ENCODE measurements around the gene REEP1.
"Not testable (repeated sequence)": the region's sequence is repeated elsewhere in the genome, so short reads cannot be mapped to it uniquely, and the experiment has no call there.

The REEP1 gene

DNA sequence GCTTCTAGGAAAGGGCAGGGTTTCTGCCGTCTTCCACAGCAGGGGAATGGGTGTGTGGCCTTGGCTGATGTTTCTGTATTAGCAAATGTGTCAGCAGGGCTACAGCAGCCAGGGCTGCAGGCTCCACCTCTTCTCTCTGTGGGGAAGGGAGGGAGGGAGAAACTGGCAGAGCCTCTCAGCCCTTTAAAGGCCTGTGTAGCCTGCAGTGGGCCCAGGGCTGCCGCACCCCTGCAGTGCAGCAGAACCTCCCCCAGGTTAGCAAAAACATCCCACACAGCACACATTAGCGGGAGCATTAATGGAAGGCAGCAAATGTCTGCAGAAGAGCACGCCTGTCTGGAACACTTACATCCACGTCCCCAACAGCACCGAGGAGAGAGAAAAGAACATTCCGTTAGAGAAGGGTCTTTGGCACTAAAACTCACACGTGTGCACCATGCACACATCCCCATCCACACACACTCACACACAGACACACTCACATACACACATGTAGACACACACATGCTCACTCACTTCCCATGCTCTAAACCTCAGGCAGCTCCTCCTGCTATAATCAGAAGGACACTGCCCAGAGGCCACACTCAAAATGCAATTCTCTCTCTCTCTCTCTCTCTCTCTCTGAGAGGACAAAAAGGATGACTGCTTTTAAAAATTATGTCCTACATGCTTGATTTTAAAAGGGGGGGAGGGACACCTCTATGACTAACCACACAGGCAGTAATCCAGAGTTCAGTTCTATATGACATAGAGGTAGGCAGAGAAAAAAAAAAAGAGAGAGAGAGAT lies 114.1 kb downstream of the REEP1 start:
- DNase-seq = peak in 2 of 4 experiments; percentile 13 to 22

DNA sequence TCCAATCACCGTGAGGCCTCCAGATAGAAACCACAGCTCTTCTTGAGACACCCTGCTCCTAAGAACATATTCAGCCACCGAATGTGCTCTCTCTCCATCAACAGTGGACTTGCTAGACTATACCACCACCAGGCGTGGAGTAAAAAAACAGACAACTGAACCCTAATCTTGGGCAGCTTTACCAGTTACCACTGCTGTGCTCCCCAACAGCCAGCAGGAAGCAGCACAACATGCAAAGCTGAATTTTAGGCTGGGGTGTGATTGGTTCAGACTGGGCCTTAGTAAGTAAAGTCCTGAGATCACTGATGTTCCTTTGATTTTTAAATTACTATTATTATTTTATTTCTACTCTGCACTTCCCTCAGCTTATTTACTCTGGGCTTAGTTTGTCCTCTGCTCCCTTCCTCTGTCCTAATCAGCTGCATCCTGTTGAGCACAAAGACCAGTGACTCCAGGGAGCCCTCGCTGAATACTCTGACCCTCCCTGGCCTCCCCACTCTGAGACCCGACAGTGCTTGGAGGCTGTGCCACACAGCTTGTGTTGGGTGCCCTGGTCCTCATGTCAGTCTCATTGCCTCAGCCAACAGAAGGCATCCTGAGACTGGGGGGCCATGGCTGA lies 116.3 kb downstream of the REEP1 start:
- DNase-seq = peak; percentile 58 to 69 (median 64)

DNA sequence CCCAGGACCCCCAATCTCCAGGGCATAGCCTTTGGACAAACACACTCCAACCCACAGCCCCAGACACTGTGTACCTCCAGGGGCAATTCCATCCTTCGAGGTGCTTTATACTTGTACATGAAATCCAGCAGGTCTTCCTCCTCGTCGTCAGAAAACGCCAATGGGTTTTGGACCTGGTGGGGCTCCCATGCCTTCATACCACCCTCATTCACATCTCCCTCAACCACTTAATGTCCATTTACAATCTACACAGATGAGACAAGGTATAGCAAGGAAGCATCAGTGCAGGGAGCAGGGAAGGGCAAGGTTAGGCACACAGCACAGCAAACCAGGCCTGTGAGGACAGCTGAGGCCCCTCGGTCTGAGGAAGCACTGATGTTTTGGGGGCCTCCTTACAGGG lies 117.5 kb downstream of the REEP1 start:
- DNase-seq = no peak

DNA sequence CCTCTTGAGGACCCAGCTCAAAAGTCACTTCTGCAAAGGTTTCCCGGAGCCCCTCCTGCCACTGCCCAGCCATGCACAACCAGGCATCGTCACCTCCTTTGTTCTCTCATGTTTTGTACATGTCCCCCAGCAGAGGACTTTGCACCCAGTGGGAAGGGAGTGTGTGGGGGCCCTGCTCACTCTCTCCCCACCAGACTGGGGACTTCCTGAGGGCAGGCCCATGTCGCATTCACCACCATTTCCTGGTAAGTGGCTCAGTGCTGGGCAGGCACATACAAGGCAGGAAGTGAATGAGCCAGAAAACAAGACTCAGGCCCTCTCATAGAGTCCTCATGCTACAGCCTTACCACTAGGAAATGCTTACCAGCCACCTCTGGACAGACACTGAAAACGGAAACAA lies 119.3 kb downstream of the REEP1 start:
- DNase-seq = no peak

DNA sequence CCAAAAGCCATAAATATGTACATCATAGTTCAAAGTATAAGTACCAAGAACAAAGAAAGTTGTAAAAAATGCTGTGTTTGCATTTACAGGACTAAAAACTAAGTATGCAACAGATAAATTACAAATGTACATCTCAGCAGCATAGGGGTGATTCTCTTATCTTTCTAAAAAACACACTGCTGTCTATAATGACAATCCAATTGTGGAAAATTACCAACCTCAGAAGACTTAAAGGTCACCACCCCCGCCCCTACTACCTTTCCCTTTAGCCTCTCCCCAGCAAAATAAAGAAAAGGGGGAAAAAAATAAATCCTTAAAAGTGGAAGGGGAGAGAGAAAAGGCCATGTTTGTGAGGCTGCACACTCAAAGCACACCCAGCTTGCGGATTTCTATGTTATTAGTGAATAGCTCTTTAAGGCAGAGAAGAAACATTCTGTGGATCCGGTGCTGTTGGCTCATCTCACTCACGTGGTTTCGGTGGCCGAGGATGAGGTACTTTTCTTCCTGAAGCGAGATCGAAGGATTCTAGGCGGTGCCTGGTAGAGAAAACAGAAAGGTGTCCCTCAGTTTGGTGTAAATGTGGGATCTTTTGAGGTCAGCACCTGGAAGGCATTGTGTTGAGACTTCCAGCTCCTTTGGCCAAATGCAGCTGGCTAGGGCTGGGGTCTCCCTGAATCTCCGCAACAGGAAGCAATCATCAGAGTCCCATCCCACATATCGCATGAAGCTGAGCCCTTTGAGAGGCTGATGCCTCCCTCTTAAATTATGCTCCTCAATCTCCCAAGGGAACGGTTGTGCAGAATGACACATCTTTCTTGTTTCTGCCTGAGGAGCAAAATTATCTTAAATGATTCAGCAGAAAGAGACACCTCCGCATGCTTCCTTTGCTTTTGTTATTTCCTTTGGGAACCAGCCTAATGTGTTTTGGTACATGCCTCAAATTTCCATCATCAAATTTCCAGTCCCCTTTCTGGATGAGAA lies 120.6 kb downstream of the REEP1 start:
- no peak for DNase-seq

DNA sequence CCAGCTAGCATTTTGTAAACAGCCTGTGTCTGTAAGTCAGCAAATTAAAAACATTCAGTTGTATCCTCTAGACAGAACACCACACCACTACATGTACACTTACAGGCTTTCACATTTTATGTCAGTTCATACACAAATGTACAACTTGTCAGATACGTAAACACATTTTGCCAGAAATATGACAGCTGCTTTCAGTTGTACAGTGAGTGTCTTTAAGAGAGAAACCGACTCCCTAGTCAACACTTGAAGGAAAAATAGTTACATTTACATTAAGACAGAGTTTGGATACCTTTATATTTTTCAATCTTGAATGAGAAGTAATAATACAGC lies 123.0 kb downstream of the REEP1 start:
- no peak for DNase-seq

DNA sequence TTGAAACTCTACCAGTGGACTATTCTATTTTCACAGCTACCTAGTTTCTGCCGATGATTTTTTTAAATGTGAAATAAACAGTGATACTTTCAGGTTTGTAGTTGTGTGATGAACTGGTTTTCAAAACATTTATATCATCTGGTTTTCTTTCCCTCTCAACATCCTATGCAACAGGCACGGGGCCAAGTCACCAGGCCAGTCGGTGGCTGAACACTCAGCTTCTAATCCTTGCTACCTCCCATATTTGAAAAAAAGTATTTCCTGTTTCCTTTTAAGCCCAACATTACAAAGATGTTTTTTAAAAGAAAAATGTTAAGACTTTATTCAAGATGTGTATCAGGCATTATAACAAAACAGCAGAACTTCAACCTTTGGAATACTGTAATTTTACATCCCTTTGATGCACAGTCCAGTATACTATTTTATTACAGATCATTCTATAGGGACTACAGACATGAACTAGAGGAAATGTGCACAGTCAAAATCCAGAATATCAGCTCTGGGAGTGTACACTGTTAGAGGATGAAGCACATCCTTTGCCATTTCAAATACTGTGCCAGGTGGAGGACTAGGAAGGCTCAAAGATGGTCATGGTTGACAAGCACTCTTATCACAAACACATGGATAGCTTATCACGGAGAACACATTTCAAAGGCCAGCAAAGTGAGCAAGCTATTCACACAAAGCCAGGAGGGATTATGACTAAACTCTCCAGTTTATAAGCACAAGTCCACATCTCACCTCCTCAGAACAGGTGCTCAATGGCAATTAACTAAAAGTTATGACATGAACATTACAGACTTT lies 123.5 kb downstream of the REEP1 start:
- DNase-seq = no peak

DNA sequence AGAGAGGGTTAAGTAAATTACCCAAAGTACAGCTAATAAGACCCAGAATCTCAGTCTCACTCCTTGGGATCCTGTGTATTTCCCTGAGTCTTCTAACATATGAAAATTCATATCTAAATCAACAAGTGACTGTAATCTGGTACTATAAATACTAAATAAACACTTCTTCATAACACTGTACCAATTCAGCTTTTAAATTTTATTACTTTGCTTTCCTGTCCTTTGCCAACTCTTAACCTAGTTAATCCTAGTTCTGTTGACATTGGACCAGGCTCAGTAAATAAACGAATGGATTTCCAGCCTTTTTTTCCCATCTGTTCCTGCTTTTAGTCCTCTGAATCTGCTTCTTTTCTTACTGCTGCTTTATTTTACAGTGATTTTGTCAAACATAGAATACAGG lies 124.4 kb downstream of the REEP1 start:
- no peak for DNase-seq

DNA sequence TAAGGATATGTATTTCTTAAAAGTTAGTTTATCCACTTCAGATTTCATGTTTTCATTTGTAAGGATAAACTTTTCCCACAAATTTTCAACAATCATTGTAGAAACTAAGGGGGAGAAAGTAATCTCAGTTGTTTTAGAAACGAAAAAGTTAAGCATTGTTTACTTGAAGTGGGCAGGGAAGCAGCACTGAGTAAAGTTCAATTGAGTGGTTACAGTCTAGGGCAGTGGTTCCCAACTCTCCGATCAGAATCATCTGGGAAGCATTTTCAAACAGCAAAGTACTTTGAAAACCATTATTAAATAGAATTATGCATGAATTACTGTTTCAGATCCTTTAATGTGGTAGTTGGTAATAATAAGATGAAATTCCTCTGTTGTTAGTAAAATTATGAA lies 125.6 kb downstream of the REEP1 start:
- DNase-seq = no peak

DNA sequence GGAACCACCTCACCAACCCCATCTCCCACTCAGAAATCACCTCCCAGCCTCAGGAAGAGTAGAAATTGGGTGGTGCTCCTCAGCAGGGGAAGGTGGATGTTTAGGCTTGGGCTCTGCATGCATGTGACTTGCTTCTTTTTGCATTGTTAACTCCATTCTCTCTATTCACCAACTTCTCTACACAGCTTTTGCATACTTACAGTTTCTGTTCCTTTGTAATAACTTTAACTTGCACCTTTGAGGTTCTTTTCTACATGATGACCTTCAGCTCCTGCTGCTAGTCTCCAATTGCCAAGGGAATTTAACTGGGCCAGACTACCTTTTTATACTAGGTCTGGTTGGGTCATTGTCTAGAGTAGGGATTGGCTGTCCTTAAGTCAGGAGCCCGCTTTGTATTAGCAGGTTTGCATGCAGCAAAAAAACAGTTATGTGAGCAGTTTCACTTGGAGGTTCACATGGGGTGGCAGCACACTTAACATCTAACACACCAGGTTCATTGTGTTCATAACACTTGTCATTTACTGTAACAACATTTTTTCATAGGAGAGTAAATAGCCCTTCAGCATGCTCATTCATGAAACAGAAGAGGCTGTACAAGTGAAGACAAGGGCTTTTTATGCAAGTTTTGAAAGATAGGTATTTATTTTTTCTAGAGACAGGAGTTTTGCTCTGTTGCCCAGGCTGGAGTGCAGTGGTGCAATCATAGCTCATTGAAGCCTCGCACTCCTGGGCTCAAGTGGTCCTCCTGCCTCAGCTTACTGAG lies 126.2 kb downstream of the REEP1 start:
- DNase-seq = no peak

DNA sequence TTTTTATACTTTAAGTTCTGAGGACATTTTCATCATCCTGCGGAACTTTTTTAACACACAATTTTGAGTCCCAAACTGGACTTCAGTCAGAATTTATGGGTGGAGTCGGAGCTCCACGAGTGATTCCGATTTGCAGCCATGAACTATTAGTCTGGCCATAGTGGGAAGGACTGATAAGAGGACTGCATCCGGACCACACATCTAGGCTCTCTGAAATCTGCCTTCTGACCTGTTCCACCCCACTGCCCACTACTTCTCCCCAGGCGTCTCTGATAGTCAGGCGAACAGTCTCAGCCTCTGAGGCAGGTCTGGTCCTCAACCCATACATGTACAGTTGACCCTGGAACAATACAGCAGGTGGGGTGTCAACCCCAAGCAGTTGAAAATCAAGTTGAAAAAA lies 133.0 kb downstream of the REEP1 start:
- no peak for DNase-seq

DNA sequence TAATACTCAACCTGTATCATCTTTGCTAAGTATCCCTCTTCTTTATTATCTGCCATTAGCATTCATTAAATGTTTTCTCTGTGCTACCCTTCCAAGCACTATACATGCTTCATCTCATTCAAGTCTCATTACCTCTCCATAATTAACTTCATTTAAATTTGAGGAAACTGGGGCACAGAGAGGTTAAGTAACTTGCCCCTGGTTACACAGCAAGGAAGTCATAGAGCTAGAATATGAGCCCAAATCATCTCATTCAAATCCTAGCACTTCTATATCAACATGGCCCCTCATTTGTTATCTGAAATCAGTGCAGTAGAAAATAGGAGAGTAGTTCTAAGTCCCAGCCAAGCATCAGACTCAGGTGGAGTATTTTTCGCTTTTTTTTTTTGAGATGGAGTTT lies 133.8 kb downstream of the REEP1 start:
- DNase-seq = no peak

DNA sequence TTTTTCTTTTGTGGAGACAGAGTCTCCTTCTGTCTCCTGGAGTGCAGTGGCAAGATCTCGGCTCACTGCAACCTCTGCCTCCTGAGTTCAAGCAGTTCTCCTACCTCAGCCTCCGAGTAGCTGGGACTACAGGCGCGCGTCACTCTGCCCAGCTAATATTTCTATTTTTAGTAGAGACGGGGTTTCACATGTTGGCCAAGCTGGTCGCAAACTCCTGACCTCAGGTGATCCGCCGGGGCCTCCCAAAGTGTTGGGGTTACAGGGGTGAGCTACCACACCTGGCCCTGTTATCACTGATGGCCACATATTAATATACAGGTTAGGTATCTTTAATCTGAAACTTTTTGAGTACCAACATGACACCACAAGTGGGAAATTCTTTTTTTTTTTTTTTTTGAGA lies 134.7 kb downstream of the REEP1 start:
- no peak for DNase-seq

DNA sequence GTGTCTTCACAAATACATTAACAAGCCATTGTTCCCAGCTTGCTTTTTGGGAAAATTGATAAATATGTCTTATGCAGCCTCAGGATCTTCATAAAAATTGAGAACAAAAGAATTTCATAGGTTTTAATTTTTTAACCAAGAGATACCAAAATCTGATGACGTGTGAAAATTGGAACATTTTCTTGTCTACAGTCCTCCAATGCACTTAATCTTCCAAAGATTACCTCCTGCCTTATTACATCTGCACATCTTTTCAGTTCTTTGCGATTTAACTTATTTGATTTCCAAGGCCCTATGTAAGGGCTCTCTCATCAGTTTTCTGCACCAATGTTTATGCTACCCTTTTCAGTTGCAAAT lies 135.1 kb downstream of the REEP1 start:
- no peak for DNase-seq

DNA sequence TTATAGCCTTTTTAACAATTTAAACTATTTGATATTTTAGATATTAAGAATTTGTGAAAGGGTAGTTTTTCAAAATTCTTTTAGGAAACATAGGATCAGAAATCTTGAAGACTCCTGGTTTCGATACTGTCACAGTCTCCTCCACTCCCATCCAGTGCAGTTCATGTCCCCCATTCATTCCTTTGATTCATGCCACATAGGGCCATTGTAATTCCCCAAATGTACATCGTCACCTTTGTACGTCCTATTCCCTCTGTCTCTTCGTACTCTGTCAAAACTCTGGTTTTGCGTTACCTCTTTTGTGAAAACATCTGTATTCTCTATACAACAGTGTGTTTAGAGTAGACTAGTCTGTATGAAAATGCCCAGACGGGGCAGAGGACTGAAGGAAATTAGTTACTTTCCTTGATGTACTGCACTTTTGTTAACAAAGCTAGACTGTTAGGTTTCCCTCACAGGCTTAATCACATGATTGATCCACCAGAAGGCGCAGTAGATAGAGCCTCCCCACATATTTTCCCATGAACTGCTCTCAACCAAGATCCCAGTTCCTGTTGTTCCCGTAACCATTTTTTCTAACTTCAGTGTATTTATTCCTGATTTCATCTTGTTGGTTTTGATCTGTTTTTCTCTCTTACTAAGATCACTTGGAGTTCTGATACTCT lies 135.6 kb downstream of the REEP1 start:
- no peak for DNase-seq

DNA sequence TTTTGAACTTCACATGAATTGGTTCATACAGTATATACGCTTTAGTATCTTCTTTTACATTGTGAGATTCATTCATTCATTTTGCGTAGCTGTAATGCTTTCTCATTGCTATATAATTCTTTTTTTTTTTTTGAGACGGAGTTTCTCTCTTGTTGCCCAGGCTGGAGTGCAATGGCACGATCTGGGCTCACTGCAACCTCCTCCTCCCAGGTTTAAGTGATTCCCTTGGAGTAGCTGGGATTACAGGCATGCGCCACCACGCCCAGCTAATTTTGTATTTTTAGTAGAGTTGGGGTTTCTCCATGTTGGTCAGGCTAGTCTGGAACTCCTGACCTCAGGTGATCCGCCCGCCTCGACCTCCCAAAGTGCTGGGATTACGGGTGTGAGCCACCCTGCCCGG lies 136.9 kb downstream of the REEP1 start:
- DNase-seq = not testable (repeated sequence)

DNA sequence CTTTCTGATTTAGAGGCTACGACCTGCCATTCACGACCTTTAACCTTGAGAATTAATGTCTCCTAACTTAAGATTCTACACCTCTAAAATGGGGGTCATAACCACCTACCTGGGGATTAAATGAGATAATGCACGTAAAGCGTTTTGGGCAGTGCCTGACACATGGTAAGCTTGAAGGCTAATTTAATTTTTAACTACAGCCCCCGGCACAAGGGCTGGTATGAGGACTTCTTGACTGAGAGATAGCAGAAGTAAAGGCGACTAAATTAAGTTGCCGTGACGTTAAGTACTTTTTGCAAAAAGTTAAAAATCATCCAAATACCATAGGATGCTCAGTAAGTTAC lies 137.6 kb downstream of the REEP1 start:
- peak; percentile 14 to 31 (median 21) for DNase-seq

DNA sequence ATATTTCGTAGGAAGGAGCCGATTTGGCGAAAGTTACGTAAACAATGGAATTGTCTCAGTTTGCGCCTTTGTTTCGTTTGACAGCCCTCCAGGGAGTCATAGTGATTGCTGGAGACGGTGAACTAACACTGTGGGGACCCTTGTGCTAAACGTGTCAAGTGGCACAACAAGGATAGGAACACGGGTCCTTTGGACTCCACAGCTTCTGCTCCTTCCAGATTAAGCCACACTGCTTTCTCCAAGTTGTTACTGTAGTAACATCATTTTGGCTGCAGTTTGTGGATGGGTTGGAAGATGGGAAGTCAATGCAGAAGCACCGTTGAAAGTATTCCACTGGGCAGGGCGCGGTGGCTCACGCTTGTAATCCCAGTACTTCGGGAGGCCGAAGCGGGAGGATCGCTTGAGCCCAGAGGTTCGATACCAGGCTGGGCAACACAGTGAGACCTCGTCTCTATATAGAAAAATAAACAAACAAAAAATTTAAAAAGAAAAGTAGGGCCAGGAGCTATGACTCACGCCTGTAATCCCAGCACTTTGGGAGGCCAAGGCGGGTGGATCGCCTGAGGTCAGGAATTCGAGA lies 141.5 kb downstream of the REEP1 start:
- peak in 1 of 4 experiments; percentile 28 for DNase-seq

DNA sequence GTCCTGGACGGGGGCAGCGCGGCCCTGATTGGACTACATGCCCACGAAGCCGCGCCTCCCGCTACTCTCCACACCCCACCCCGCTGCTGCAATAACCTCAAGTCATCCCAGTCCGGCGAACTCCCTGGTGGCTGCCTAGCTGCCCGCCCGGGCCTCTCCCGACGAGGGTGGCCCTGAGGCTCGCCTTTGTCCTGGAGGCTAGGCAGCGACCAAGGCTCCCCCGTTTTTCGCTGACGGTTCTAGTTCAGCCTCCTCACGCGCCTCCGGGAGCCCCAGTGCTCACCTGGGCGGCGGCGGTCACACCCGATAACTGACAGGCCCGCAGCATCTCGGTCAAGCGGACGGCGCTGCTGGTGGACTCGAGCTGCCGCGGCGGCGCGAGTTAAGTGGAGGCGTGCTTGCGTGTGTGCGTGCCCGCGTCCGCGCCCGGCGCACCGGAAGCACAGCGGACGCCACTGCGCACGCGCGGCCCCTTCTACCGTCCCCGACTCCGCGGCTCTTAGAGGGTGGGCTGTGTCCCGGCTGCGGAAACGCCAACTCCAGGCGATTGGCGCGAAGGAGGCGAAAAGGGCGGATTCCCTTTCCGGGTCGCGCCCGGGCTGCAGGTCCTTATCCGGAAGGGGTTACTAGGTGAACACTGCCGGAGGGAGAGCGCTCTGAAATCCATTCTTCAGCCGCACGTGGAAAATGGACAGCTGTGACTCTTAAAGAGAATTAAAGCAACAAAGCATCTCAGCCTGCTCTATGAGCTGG lies 142.2 kb downstream of the REEP1 start, which contains the start of gene IMMT:
Gene IMMT (minus strand): TSS at position 408 of the 753 bp plus-strand sequence. CDS start 80 bp downstream, at position 328.
- peak; percentile 99 for DNase-seq

DNA sequence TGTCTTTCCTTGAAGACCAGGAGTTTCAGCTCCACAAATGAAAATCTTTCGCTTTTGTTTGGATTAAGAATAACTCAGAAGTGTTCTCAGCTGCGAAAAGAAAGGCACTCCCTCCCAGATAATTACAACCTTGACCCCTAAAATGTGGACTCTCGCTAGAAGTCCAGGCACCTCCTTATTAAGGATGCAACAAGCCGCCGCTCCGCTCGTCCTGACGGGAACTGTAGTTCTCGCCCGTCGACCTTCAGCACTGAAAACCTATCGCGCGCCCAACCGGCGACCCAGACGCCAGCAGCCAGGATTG lies 142.7 kb downstream of the REEP1 start:
- DNase-seq = peak in 3 of 4 experiments; percentile 96 to 98 (median 98)
